Measurements from ENCODE around the gene NUP98. TPM values are rescaled to one million over a fixed set of nuclear protein-coding genes. Genes with fewer than 3 reads are reported as not detected.

NUP98 gene
- total RNA-seq (2014; rRNA removed), result 121 and 126 TPM in 2 replicates
- 35.4 TPM for polyA plus RNA-seq (2012)

DNA sequence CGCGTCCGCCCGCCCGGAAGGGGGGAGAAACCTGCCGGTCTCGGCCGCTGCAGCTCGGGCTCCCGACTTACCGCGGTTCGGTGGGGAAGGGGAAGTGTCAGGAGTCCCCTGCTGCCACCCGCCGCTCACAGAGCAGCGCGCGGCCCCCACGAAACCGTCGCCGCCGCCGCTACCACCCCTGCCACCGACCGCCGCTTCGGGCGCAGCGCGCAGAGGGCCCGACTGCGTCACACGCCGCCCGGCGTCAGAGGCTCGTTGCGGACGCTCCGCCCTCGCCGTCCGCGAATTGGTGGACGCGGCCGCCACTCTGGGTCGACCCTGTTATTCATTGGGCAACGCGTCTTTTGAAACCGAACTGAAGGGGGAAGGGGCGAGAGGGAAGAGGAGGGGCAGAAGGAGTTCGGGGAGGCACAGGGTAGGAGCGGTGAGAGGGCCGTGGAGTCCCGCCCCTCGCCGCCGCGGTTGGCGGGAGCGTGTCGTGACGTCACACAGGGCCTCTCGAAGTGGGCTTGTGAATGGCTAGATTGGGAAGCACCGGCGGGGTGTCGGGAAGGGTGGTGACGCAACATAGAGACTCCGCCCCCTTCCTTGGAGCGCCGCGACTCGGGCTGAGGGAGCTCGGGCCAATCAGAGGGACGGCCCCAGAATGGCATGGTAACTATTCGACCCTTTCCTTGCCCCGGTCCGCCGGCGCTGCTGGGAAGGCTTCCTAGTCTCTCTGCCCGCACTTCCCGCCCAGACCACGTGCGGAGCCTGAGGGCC is at the start of gene NUP98:
TSS of gene NUP98 (minus strand) at position 226 of the 762 bp plus-strand sequence. CDS start 15,437 bp downstream, outside the sequence.
- peak; percentile 100 for DNase-seq (ENCODE audit: low read depth)

- no peak for DNase-seq (ENCODE audit: low read depth)
These were observed 48.3 kb upstream of the NUP98 start for GRCh38 chr11:3845670-3846069.

DNA sequence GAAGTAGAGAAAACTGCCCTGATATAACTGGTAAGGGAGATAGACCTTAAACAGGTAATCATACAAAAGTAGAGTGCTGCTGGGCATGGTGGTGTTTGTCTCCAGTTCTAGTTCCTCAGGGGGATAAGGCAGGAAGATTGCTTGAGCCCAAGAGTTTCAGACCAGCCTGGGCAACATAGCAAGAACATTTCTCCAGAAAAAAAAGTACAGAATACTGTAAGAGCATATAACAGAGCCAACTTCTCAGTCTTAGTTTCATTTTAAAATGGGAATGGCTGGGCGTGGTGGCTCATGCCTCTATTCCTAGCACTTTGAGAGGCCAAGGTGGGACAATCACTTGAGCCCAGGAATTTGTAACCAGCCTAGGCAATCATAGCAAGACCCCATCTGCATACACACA is 47.9 kb upstream of the NUP98 start:
- no peak for DNase-seq (ENCODE audit: low read depth)

DNA sequence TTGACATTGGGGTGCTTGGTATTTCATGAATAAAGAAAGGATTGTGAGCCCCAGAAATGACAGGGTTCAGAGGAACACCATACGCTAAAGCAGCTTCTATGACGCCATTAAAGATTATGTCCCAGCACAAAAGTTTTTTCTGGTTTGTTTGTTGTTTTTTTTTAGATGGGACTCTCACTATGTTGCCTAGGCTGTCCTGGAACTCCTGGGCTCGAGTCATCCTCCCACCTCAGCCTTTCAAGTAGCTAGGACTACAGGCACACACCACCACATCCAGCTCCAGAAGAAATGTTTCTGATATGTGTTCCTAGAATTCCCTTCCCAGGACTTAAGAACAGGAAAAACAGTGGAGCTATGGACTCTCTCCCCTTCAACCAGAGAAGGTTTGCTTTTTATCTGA is 46.0 kb upstream of the NUP98 start:
- DNase-seq (ENCODE audit: low read depth), result no peak

- DNase-seq (ENCODE audit: low read depth), result peak; percentile 83
These were observed 44.3 kb upstream of the NUP98 start for GRCh38 chr11:3841426-3842350.

DNA sequence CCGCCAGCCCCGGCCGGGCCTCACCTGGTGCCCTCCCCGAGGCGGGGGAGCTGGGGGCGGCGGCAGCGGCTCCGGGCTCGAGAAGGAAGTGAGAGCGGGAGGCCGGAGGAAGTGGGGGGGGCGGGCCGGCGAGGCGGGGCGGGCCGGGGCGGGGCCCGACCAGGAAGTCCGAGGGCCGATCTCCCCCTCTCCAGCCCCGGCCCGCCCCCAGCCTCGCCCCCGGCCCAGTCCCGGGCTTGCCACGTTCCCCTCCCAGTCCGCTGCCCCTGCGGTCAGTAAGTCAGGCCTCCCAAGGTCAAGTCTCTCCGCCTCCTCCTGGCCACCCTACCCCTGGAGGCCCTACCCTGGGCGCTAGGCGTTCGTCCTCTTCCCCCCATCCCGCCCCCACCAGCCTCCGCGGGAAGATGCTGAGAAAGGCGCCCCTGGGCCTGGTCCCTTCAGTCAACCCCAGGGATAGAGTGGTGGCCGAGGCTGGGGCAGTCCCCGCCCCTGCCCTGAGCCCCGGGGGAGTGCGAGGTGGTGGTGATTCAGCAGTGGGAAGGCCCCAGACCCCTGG is 43.6 kb upstream of the NUP98 start, which contains the start of gene RHOG:
TSS of gene RHOG (minus strand) at position 90 of the 556 bp plus-strand sequence. CDS start 12,821 bp downstream, outside the sequence.
- DNase-seq (ENCODE audit: low read depth), result peak; percentile 85

DNA sequence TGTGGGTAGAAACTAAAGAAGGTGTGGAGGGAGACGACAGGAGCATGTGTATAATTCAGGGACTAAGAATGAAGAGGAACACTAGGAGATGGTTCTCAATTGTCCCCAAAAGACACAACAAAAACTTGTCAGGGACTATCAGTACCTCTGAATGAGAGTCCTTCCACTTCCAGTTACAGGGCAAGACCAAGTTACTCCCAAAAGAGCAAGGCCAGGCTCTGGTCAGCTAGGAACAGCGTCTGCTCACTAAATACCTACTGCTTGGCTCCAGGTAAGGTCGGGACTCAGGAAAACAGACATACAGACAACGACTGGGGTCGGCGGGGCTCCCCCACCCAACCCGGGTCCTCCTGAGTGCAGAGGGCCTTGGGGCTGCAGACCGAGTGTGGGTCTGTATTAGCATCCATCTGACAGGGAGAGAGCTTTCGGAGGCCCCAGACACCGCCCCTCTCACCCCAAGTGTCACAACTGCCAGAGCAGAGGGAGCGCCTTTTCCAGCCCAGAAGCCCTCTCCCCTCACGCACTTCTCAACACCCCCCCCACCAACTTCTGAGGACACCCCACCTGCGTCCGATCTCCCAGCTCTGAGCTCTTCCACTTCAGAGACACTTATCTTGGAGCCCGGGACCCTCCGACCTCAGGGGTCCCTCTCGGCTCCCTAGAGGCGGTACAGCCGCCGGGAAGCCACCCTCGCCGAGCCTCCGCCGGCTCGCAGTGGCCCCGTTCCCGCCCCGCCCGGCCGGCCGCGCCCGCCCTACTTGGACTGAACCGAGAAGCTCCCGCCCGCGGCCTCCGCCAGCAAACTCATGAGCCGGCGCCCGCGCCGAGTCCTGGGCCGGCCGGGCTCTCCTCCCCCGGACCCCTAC is 42.9 kb upstream of the NUP98 start:
- DNase-seq (ENCODE audit: low read depth), result no peak

GRCh38 chr11:3838504-3838903 is 41.1 kb upstream of the NUP98 start:
- DNase-seq (ENCODE audit: low read depth), result no peak

DNA sequence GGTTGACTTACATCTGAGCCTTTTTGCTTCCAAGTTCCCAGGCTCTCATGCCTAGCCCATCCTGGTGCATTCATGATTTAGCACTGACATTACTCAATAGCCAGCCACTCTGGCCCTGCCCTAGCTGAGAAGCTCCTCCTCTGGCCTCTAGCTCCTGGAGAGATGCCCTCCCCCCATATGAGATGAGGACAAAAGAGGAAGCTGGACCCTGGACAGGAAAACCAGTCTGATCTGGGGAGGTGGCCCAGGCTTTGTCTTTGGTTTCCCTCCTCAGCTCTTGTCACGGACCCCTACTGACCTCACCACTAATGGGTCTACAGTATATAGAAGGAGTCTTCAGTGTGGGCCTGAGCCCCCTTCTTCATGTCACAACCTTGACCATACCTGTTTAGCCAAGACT is 40.4 kb upstream of the NUP98 start:
- DNase-seq (ENCODE audit: low read depth), result no peak

GRCh38 chr11:3836903-3837302 is 39.5 kb upstream of the NUP98 start:
- DNase-seq (ENCODE audit: low read depth), result no peak

GRCh38 chr11:3835751-3836150 is 38.4 kb upstream of the NUP98 start:
- DNase-seq (ENCODE audit: low read depth), result no peak

DNA sequence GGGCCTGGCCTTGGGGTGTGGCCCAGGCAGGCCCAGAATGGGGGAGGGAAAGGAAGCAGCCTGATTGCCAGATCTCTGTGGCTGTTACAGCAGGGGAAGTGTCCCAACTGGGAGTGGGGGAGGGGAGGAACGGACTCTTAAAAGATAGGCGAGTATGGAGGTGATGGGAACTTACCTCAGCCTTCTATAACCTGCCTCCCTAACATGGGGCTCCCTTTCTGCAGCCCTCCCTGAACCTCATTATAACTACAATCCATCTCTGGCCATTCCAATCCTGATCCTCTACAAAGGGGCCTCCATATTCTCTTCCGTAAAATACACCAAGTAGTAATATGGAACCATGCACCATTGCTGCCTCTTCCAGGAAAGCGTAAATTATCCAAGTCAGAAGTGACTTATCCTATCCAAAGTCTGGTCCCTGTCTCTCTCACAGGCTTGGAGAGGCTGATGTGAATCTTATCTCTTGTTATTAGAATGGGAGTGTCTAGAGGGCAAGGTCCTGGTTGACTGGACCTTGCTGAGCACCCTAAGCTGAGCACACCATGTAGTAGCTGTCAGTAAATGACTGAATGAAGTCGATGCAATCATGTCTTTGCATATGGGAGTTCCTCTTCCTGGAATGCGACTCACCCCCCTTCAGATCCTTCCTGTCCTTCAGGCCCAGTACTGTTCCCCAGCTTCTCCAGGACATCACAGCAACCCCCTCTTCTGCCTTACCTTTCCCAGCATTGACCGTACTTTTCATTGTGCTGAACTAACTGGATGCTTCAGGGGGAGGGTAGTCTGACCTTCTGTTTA is 37.5 kb upstream of the NUP98 start:
- DNase-seq (ENCODE audit: low read depth), result no peak

- no peak for DNase-seq (ENCODE audit: low read depth)
These were observed 37.0 kb upstream of the NUP98 start for GRCh38 chr11:3834349-3834663.

- DNase-seq (ENCODE audit: low read depth), result no peak
These were observed 36.1 kb upstream of the NUP98 start for GRCh38 chr11:3833449-3833848.

GRCh38 chr11:3832816-3833215 is 35.5 kb upstream of the NUP98 start:
- no peak for DNase-seq (ENCODE audit: low read depth)

DNA sequence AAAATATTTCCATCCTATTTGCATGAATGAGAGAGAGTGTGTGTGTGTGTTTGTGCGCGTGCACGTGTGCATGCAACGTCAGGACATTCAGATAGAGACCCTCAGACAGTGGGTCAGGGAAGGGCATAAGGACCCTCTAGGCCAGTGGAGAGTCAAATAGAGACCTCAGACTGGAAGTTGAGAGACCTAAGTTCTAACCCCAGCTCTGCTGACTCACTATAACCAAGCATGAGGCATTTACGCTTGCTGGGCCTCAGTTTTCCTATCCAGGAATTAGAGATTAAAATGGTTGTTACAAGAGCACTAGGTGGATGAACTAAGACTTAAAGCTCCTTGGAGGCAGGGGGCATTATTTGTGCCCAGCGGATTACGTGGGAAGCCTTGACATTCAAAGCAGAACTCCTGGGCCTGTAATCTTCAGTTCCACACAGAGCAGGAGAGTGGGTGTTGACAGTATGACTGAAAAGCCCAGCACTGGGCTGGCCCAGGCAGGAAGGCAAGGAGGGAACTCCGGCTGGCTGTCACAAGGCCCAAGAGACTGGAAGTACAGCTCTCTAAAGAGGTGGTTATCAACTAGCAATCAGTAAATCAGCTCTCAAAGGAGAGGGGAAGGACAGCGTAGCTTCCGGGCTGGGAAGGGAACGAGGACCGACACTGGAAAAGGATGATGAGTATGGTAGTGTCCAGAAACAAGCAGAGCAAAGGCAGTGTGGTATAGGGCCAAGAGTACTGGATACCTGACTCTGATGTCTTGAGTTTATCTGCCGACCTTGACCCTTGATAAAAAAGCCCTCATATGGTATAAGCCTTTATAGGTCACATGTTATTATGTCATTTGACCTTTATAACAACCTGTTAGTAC is 34.3 kb upstream of the NUP98 start:
- DNase-seq (ENCODE audit: low read depth), result no peak

- DNase-seq (ENCODE audit: low read depth), result no peak
These were observed 33.4 kb upstream of the NUP98 start for GRCh38 chr11:3830730-3831129.

GRCh38 chr11:3830088-3830487 is 32.7 kb upstream of the NUP98 start:
- DNase-seq (ENCODE audit: low read depth), result no peak

DNA sequence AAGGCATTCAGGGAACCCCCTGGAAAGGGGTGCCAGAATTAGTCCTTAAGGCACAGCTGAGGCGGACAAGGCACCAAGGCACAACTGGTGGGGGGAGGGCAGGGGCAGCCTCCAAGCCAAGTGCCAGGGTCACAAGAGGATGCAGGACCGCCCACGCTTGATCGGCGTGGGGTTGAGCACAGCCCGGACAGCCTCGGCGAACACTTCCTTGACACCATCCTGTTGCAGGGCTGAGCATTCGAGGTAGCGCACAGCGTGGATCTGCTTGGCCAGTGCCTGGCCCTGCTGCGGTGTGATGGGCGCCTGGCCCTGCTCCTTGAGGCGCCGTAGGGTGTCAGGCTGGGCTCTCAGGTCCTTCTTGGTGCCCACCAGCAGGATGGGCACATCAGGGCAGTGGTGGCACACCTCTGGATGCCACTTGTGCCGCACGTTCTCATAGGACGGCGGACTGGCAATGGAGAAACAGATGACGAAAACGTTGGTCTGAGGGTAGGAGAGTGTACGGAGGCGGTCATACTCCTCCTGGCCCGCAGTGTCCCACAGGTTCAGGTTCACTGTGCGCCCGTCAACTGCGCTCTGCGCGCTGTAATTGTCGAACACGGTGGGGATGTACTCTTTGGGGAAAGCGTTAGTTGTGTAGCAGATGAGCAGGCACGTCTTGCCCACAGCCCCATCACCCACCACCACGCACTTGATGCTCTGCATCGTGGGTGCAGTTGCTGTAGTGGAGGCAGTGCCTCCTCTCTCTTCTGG is 30.3 kb upstream of the NUP98 start:
- no peak for DNase-seq (ENCODE audit: low read depth)

Data from LHCN-M2 (cell line).